ENCODE data around the gene RPS3.

RPS3 gene

GRCh38 chr11:75420224-75421034, 21.1 kb downstream of the RPS3 start:
- DNase-seq = no peak

- DNase-seq = no peak
Observed at GRCh38 chr11:75421035-75421602, 21.8 kb downstream of the RPS3 start.

- DNase-seq = no peak
Observed at GRCh38 chr11:75421902-75422247, 22.6 kb downstream of the RPS3 start.

GRCh38 chr11:75422248-75423231, 23.2 kb downstream of the RPS3 start:
- peak; percentile 56 for DNase-seq

- no peak for DNase-seq
Observed at GRCh38 chr11:75423721-75424120, 24.4 kb downstream of the RPS3 start.

- DNase-seq = no peak
Observed at GRCh38 chr11:75424396-75424795, 25.1 kb downstream of the RPS3 start.

- no peak for DNase-seq
Observed at GRCh38 chr11:75425422-75425821, 26.1 kb downstream of the RPS3 start.

- no peak for DNase-seq
Observed at GRCh38 chr11:75426720-75427086, 27.4 kb downstream of the RPS3 start.

GRCh38 chr11:75427181-75427580, 27.9 kb downstream of the RPS3 start:
- DNase-seq = no peak

- no peak for DNase-seq
Observed at GRCh38 chr11:75428281-75428724, 29.0 kb downstream of the RPS3 start.

GRCh38 chr11:75428989-75429640, 29.8 kb downstream of the RPS3 start:
- DNase-seq = no peak

- DNase-seq = no peak
Observed at GRCh38 chr11:75429641-75429901, 30.3 kb downstream of the RPS3 start.

GRCh38 chr11:75429902-75430713, 30.8 kb downstream of the RPS3 start:
- peak; percentile 83 for DNase-seq

GRCh38 chr11:75430714-75431532, 31.6 kb downstream of the RPS3 start:
- peak; percentile 48 for DNase-seq

GRCh38 chr11:75431533-75432525, 32.5 kb downstream of the RPS3 start:
- DNase-seq = no peak

- DNase-seq = peak; percentile 36
Observed at GRCh38 chr11:75432911-75433321, 33.6 kb downstream of the RPS3 start, which contains the start of gene KLHL35. Gene KLHL35, minus strand, starts transcription at chr11:75433203. Its CDS starts 2,574 bp downstream, at chr11:75430629.

GRCh38 chr11:75433443-75433842, 34.1 kb downstream of the RPS3 start:
- DNase-seq = no peak

GRCh38 chr11:75434051-75434450, 34.7 kb downstream of the RPS3 start:
- DNase-seq = no peak

GRCh38 chr11:75434886-75435570, 35.7 kb downstream of the RPS3 start:
- no peak for DNase-seq
